H1 (cell line): Measurements from ENCODE around the gene CSNK1D. TPM values are rescaled to one million over a fixed set of nuclear protein-coding genes. Genes with fewer than 3 reads are reported as not detected.

Experiments used
- CHD7 ChIP-seq: fragments of 300-600 bp; sonication (generic); IDR thresholded peaks from 2 replicates; pipeline ENCODE4 v1.7.1; 2012; ENCODE audit warnings: low read length, moderate library complexity, mild to moderate bottlenecking, inconsistent platforms; ENCODE audit not compliant: insufficient replicate concordance
- KDM4A ChIP-seq: IDR thresholded peaks from one replicate; pipeline ENCODE4 v1.7.1; 2012; ENCODE audit warnings: low read depth, mild to moderate bottlenecking, moderate library complexity, low read length, inconsistent platforms; ENCODE audit not compliant: severe bottlenecking
- RAD21 ChIP-seq, 2 experiments: IDR thresholded peaks in 1 of 2; conservative IDR thresholded peaks in 1 of 2; 2 replicates each; pipeline ENCODE4 v1.6.1; 2011; ENCODE audit warnings: low read depth in 2 of 2, low read length in 2 of 2, improper control_type of control experiment in 1 of 2, inconsistent platforms in 1 of 2, mild to moderate bottlenecking in 1 of 2, moderate library complexity in 1 of 2
- RBBP5 ChIP-seq: IDR thresholded peaks from 2 replicates; pipeline ENCODE4 v1.7.1; 2012; ENCODE audit warnings: low read depth, mild to moderate bottlenecking, inconsistent platforms, low read length, moderate library complexity, borderline replicate concordance
- RNF2 ChIP-seq: fragments of 200-900, 300-1000 bp; sonication (generic); IDR thresholded peaks from 2 replicates; pipeline ENCODE4 v1.7.1; 2016; ENCODE audit warnings: borderline replicate concordance, low read depth, mild to moderate bottlenecking, antibody characterized with exemption, low read length; ENCODE audit not compliant: poor library complexity, severe bottlenecking; ENCODE audit errors: missing control alignments
- RXRA ChIP-seq: IDR thresholded peaks from 2 replicates; pipeline ENCODE4 v1.6.1; 2011; ENCODE audit warnings: low read depth, mild to moderate bottlenecking, low read length, moderate library complexity; ENCODE audit not compliant: insufficient read depth
- SIX5 ChIP-seq: IDR thresholded peaks from 2 replicates; pipeline ENCODE4 v1.6.1; 2011; ENCODE audit warnings: mild to moderate bottlenecking, low read depth, low read length
- SP1 ChIP-seq: IDR thresholded peaks from 2 replicates; pipeline ENCODE4 v1.6.1; 2011; ENCODE audit warnings: low read depth, low read length
- polyA plus RNA-seq, 7 experiments: library from polyadenylated mRNA; depleted of rRNA in 3 of 7; stranded (reverse) in 5 of 7; unstranded in 2 of 7; fragments of >200 nt in 5 of 7; fragments of 200-250 nt in 2 of 7; gene quantifications; 1 replicate in 5 of 7; 2 replicates in 1 of 7; 4 replicates in 1 of 7; pipeline versions ENCODE4 v1.2.1 to v1.2.3, GENCODE V29; 2011 to 2013; ENCODE audit warnings: missing spikeins in 2 of 7, mixed read lengths in 2 of 7
- total RNA-seq: library from RNA; stranded (reverse); fragmentation: NEBNext Ultra II Directional; extraction: Animal tissue kit (Norgen Biotek cat#: 25700); gene quantifications from 2 replicates; pipeline ENCODE4 v1.2.1, GENCODE V29; 2021

Gene CSNK1D
- total and polyA plus RNA-seq, 2 of the 8 experiments (the other 6 are each of a cell fraction or from before 2014, with no cell fraction given), result 73.5 to 103 TPM

GRCh38 chr17:82311971-82312370 is 38.5 kb upstream of the CSNK1D start (continued):
- no peak for TF ChIP-seq CHD7
- no peak for TF ChIP-seq SP1
- no peak for TF ChIP-seq SIX5
- TF ChIP-seq RNF2, result no peak
- TF ChIP-seq RAD21 (IDR thresholded peaks at IDR 0.05 in 1 of 2, conservative IDR thresholded peaks at IDR 0.05 in 1 of 2; ENCODE audit: low read depth in 2 of 2, low read length in 2 of 2), result no peak
- TF ChIP-seq KDM4A, result no peak
- TF ChIP-seq RBBP5, result no peak
- no peak for TF ChIP-seq RXRA
- TF ChIP-seq, all 59 proteins: peak for 0
